Keratinocyte (primary cell): Measurements from ENCODE around the gene USP48. TPM values are rescaled to one million over a fixed set of nuclear protein-coding genes. Genes with fewer than 3 reads are reported as not detected.
"Not testable (repeated sequence)": the region's sequence is repeated elsewhere in the genome, so short reads cannot be mapped to it uniquely, and the experiment has no call there.

Experiments used
- DNase-seq: peaks from one replicate; pipeline ENCODE4 v3.0.0-alpha.2; 2011; ENCODE audit warnings: low read depth, missing footprints, low spot score
- FAIRE-seq: peaks from 2 replicates; lab custom pipeline; 2011; peaks lifted over from hg19 to GRCh38; lab: Jason Lieb, UNC
- H2AFZ ChIP-seq: 2 replicates; pipeline ENCODE4 v1.6.0; 2012; ENCODE audit warnings: low read length, control low read depth, inconsistent platforms; ENCODE audit not compliant: control insufficient read depth
- H3K27ac ChIP-seq: 2 replicates; pipeline ENCODE4 v1.5.1; 2011; ENCODE audit warnings: low read length; ENCODE audit not compliant: control insufficient read depth, insufficient read depth
- H3K27me3 ChIP-seq: 3 replicates; pipeline ENCODE4 v1.6.0; 2011; ENCODE audit warnings: low read length; ENCODE audit not compliant: control insufficient read depth, insufficient read depth; ENCODE audit errors: extremely low read depth
- H3K36me3 ChIP-seq, 2 experiments: 2 replicates in 1 of 2; 3 replicates in 1 of 2; pipeline ENCODE4 v1.5.1; 2011; ENCODE audit warnings: low read length in 2 of 2, mild to moderate bottlenecking in 1 of 2; ENCODE audit not compliant: control insufficient read depth in 2 of 2, insufficient read depth in 2 of 2; ENCODE audit errors: extremely low read depth in 1 of 2
- H3K4me1 ChIP-seq: 3 replicates; pipeline ENCODE4 v1.5.1; 2011; ENCODE audit warnings: low read length; ENCODE audit not compliant: control insufficient read depth, insufficient read depth; ENCODE audit errors: extremely low read depth
- H3K4me2 ChIP-seq: 3 replicates; pipeline ENCODE4 v1.6.0; 2011; ENCODE audit warnings: low read depth, low read length; ENCODE audit not compliant: control insufficient read depth, insufficient read depth; ENCODE audit errors: extremely low read depth
- H3K4me3 ChIP-seq, 3 experiments: fragments of 200-600 bp in 1 of 3; sonication (generic) in 1 of 3; 2 replicates in 2 of 3; 3 replicates in 1 of 3; pipeline ENCODE4 v1.5.1; 2011 to 2016; ENCODE audit warnings: low read length in 3 of 3, mild to moderate bottlenecking in 3 of 3, control low read depth in 2 of 3, inconsistent platforms in 1 of 3, low read depth in 1 of 3, mixed read lengths in 1 of 3, mixed run types in 1 of 3, moderate library complexity in 1 of 3; ENCODE audit not compliant: control insufficient read depth in 2 of 3, insufficient read depth in 2 of 3; ENCODE audit errors: extremely low read depth in 1 of 3
- H3K79me2 ChIP-seq: 2 replicates; pipeline ENCODE4 v1.6.0; 2012; ENCODE audit warnings: low read length; ENCODE audit not compliant: control insufficient read depth, insufficient read depth
- H3K9ac ChIP-seq: 3 replicates; pipeline ENCODE4 v1.6.0; 2011; ENCODE audit warnings: low read length; ENCODE audit not compliant: control insufficient read depth, insufficient read depth; ENCODE audit errors: extremely low read depth
- H3K9me1 ChIP-seq: 3 replicates; pipeline ENCODE4 v1.6.0; 2011; ENCODE audit warnings: low read length; ENCODE audit not compliant: control insufficient read depth, insufficient read depth; ENCODE audit errors: extremely low read depth
- H3K9me3 ChIP-seq: 2 replicates; pipeline ENCODE4 v1.5.1; 2012; ENCODE audit warnings: low read depth, low read length; ENCODE audit not compliant: control insufficient read depth
- H4K20me1 ChIP-seq: 3 replicates; pipeline ENCODE4 v1.6.0; 2011; ENCODE audit warnings: low read length; ENCODE audit not compliant: control insufficient read depth, insufficient read depth; ENCODE audit errors: extremely low read depth
- CTCF ChIP-seq, 3 experiments: IDR thresholded peaks in 1 of 3; conservative IDR thresholded peaks in 1 of 3; optimal IDR thresholded peaks in 1 of 3; 2 replicates in 2 of 3; 3 replicates in 1 of 3; pipeline versions ENCODE3 to v1.5.1; 2011; ENCODE audit warnings: low read length in 3 of 3, mild to moderate bottlenecking in 3 of 3, moderate library complexity in 2 of 3, control low read depth in 1 of 3, inconsistent platforms in 1 of 3; ENCODE audit not compliant: insufficient read depth in 2 of 3; ENCODE audit errors: extremely low read depth in 1 of 3
- EZH2 ChIP-seq: IDR thresholded peaks from one replicate; pipeline ENCODE4 v1.6.1; 2012; ENCODE audit warnings: inconsistent platforms, mild to moderate bottlenecking, low read length, moderate library complexity
- dilution Hi-C: fragments of 300-500 bp; cut with MboI; formaldehyde crosslinking; loops from one replicate; pipeline ENCODE4 v1.7.0; 2020; ENCODE audit warnings: low sequenced_read_pairs; ENCODE audit not compliant: extremely low pct_ligation_motif_present
- polyA plus RNA-seq, 5 experiments: library from polyadenylated mRNA; depleted of rRNA in 3 of 5; stranded (reverse) in 3 of 5; stranded (forward) in 1 of 5; unstranded in 1 of 5; fragments of >200 nt; gene quantifications; 1 replicate in 1 of 5; 2 replicates in 3 of 5; 3 replicates in 1 of 5; pipeline versions ENCODE4 v1.2.1 to v1.2.3, GENCODE V29; 2011 to 2012; ENCODE audit warnings: missing spikeins in 2 of 5, low read depth in 1 of 5, low replicate concordance in 1 of 5

USP48 gene
- polyA plus RNA-seq, 1 donor (not counting 4 experiments of a cell fraction or from before 2014, with no cell fraction given), result 33.0 TPM

- FAIRE-seq (no peak), DNase-seq (no peak)
- H4K20me1 ChIP-seq, result no peaks in the 10 kb centered on the region
- dilution Hi-C loops, result no loop called here
- H3K4me1 ChIP-seq, result peaks cover 4% of the 10 kb centered on the region
- H3K9ac ChIP-seq, result no peak overlapping the region
- no peak for TF ChIP-seq EZH2
- TF ChIP-seq CTCF (optimal IDR thresholded peaks at IDR 0.05 in 1 of 3, IDR thresholded peaks at IDR 0.05 in 1 of 3, conservative IDR thresholded peaks at IDR 0.05 in 1 of 3; ENCODE audit: extremely low read depth in 1 of 3, insufficient read depth in 2 of 3, low read length in 3 of 3), result no peak
- H2AFZ ChIP-seq, result no peak overlapping the region
- H3K9me3 ChIP-seq, result no peaks in the 10 kb centered on the region
- H3K4me3 ChIP-seq, result no peak overlapping the region
- H3K9me1 ChIP-seq, result no peaks in the 10 kb centered on the region
- H3K27me3 ChIP-seq, result no peaks in the 10 kb centered on the region
- peaks cover 91% of the 10 kb centered on the region for H3K79me2 ChIP-seq
- H3K27ac ChIP-seq, result no peak overlapping the region
- peaks cover 0 to 3% of the 10 kb centered on the region in 2 experiments for H3K36me3 ChIP-seq
- no peak overlapping the region for H3K4me2 ChIP-seq
Measured at GRCh38 chr1:21778405-21778727, 4.6 kb downstream of the USP48 start.

GRCh38 chr1:21776925-21777324, 6.0 kb downstream of the USP48 start:
- H3K79me2 ChIP-seq, result peaks cover 96% of the 10 kb centered on the region
- H3K27me3 ChIP-seq, H2AFZ ChIP-seq, H3K9me3 ChIP-seq, H3K9me1 ChIP-seq, DNase-seq, dilution Hi-C loops, H3K27ac ChIP-seq, H3K4me1 ChIP-seq, H4K20me1 ChIP-seq, FAIRE-seq, H3K4me2 ChIP-seq, H3K4me3 ChIP-seq, H3K36me3 ChIP-seq, H3K9ac ChIP-seq: not testable (repeated sequence)

- FAIRE-seq (no peak), DNase-seq (no peak)
- TF ChIP-seq EZH2 (no peak), CTCF (optimal IDR thresholded peaks at IDR 0.05 in 1 of 3, IDR thresholded peaks at IDR 0.05 in 1 of 3, conservative IDR thresholded peaks at IDR 0.05 in 1 of 3; ENCODE audit: extremely low read depth in 1 of 3, insufficient read depth in 2 of 3, low read length in 3 of 3) (no peak)
- Histone ChIP-seq H3K4me3 (no peak overlapping the region), H3K9ac (no peak overlapping the region), H3K27me3 (no peaks in the 10 kb centered on the region), H4K20me1 (no peaks in the 10 kb centered on the region), H3K4me1 (no peaks in the 10 kb centered on the region), H3K9me1 (no peaks in the 10 kb centered on the region), H2AFZ (no peak overlapping the region), H3K9me3 (no peaks in the 10 kb centered on the region), H3K27ac (no peak overlapping the region), H3K36me3 (peaks cover 0 to 3% of the 10 kb centered on the region in 2 experiments), H3K79me2 (peaks cover 94% of the 10 kb centered on the region), H3K4me2 (no peak overlapping the region)
- dilution Hi-C loops, result no loop called here
Measured at GRCh38 chr1:21775985-21776562, 6.9 kb downstream of the USP48 start.
